Glomerular endothelial cell (primary cell): ENCODE measurements around the gene SCART1. TPM values are rescaled to one million over a fixed set of nuclear protein-coding genes. Genes with fewer than 3 reads are reported as not detected.
"Not testable (repeated sequence)": the region's sequence is repeated elsewhere in the genome, so short reads cannot be mapped to it uniquely, and the experiment has no call there.

ENCODE experiments used
- DNase-seq: peaks from one replicate; pipeline ENCODE4 v3.0.0-alpha.2; 2011; ENCODE audit warnings: low read depth, low spot score; ENCODE audit errors: extremely low read depth
- total RNA-seq: library from RNA; depleted of rRNA; stranded (reverse); fragments of >200 nt; gene quantifications from 2 replicates; pipeline ENCODE4 v1.2.3, GENCODE V29; 2015

SCART1 gene
- total RNA-seq, 1 donor from 2014 or later: 1.3 TPM

- no peak for DNase-seq
Observed at GRCh38 chr10:133467286-133467911, 13.7 kb downstream of the SCART1 start.

- DNase-seq: not testable (repeated sequence)
Observed at GRCh38 chr10:133469205-133469604, 15.5 kb downstream of the SCART1 start.

- no peak for DNase-seq
Observed at GRCh38 chr10:133471300-133472109, 17.8 kb downstream of the SCART1 start.

GRCh38 chr10:133473270-133473669 lies 19.5 kb downstream of the SCART1 start:
- DNase-seq: no peak

GRCh38 chr10:133474027-133474426 lies 20.3 kb downstream of the SCART1 start:
- DNase-seq: no peak

GRCh38 chr10:133474665-133475424 lies 21.1 kb downstream of the SCART1 start:
- DNase-seq: no peak

- no peak for DNase-seq
Observed at GRCh38 chr10:133475425-133475734, 21.6 kb downstream of the SCART1 start.

- DNase-seq: no peak
Observed at GRCh38 chr10:133475821-133476640, 22.3 kb downstream of the SCART1 start.

GRCh38 chr10:133476641-133476990 lies 22.9 kb downstream of the SCART1 start:
- DNase-seq: no peak

GRCh38 chr10:133481086-133481643 lies 27.4 kb downstream of the SCART1 start:
- no peak for DNase-seq

- no peak for DNase-seq
Observed at GRCh38 chr10:133481657-133482056, 27.9 kb downstream of the SCART1 start.

- DNase-seq: no peak
Observed at GRCh38 chr10:133484818-133485217, 31.1 kb downstream of the SCART1 start.

GRCh38 chr10:133487085-133487484 lies 33.3 kb downstream of the SCART1 start:
- DNase-seq: no peak

- DNase-seq: no peak
Observed at GRCh38 chr10:133488354-133488753, 34.6 kb downstream of the SCART1 start.

GRCh38 chr10:133489816-133490588 lies 36.3 kb downstream of the SCART1 start:
- DNase-seq: no peak

GRCh38 chr10:133493562-133493961 lies 39.8 kb downstream of the SCART1 start:
- not testable (repeated sequence) for DNase-seq

- not testable (repeated sequence) for DNase-seq
Observed at GRCh38 chr10:133497363-133497762, 43.6 kb downstream of the SCART1 start.

- DNase-seq: not testable (repeated sequence)
Observed at GRCh38 chr10:133499176-133499575, 45.4 kb downstream of the SCART1 start.

- DNase-seq: not testable (repeated sequence)
Observed at GRCh38 chr10:133500897-133501296, 47.2 kb downstream of the SCART1 start.

- DNase-seq: no peak
Observed at GRCh38 chr10:133509700-133510099, 56.0 kb downstream of the SCART1 start.
